Neuronal stem cell (in vitro differentiated cells): Measurements from ENCODE around the gene BUD23.
A peak's percentile ranks its signal among the peaks of the same experiment; 100 is the strongest.

Experiments
- DNase-seq: peaks from one replicate; pipeline ENCODE4 v3.0.0-alpha.2; 2013; ENCODE audit warnings: low spot score
- H2AFZ ChIP-seq: one replicate; pipeline ENCODE4 v1.6.1; 2013; ENCODE audit warnings: mild to moderate bottlenecking, low read length, inconsistent platforms
- H2AK5ac ChIP-seq: 2 replicates; pipeline ENCODE4 v1.6.1; 2013; ENCODE audit warnings: low read depth, mild to moderate bottlenecking, inconsistent platforms, low read length, moderate library complexity, mixed read lengths
- H2BK120ac ChIP-seq: 2 replicates; pipeline ENCODE4 v1.6.1; 2013; ENCODE audit warnings: low read depth, mild to moderate bottlenecking, inconsistent platforms, low read length, moderate library complexity, mixed read lengths
- H2BK12ac ChIP-seq: one replicate; pipeline ENCODE4 v1.6.1; 2013; ENCODE audit warnings: low read length, inconsistent platforms
- H2BK15ac ChIP-seq: 2 replicates; pipeline ENCODE4 v1.6.1; 2013; ENCODE audit warnings: mild to moderate bottlenecking, low read length, inconsistent platforms, mixed read lengths
- H2BK5ac ChIP-seq: one replicate; pipeline ENCODE4 v1.6.1; 2013; ENCODE audit warnings: inconsistent platforms, mild to moderate bottlenecking, low read length, moderate library complexity
- H3K14ac ChIP-seq: one replicate; pipeline ENCODE4 v1.6.1; 2013; ENCODE audit warnings: low read length, inconsistent platforms
- H3K18ac ChIP-seq: 2 replicates; pipeline ENCODE4 v1.6.1; 2013; ENCODE audit warnings: low read length, inconsistent platforms
- H3K23ac ChIP-seq: 2 replicates; pipeline ENCODE4 v1.6.1; 2013; ENCODE audit warnings: low read depth, mild to moderate bottlenecking, mixed read lengths, low read length, inconsistent platforms; ENCODE audit not compliant: poor library complexity
- H3K27ac ChIP-seq: replicated peaks from 3 replicates; pipeline ENCODE4 v1.5.1; 2013; ENCODE audit warnings: low read length, inconsistent platforms
- H3K27me3 ChIP-seq, 3 experiments: 2 replicates each; pipeline ENCODE4 v1.6.1; 2013; ENCODE audit warnings: low read length in 3 of 3, mild to moderate bottlenecking in 2 of 3, inconsistent platforms in 1 of 3, low read depth in 1 of 3, mixed read lengths in 1 of 3, moderate library complexity in 1 of 3; ENCODE audit not compliant: control insufficient read depth in 3 of 3, insufficient read depth in 3 of 3
- H3K36me3 ChIP-seq, 2 donors: replicated peaks in 1 of 2; 2 replicates each; pipeline ENCODE4 v1.6.1; 2013; ENCODE audit warnings: low read length in 2 of 2; ENCODE audit not compliant: control insufficient read depth in 2 of 2, insufficient read depth in 2 of 2
- H3K4ac ChIP-seq: 2 replicates; pipeline ENCODE4 v1.6.1; 2013; ENCODE audit warnings: inconsistent platforms, mild to moderate bottlenecking, low read length, moderate library complexity
- H3K4me1 ChIP-seq, 2 donors: 1 replicate in 1 of 2; 2 replicates in 1 of 2; pipeline ENCODE4 v1.6.1; 2013; ENCODE audit warnings: low read length in 2 of 2, low read depth in 1 of 2; ENCODE audit not compliant: control insufficient read depth in 2 of 2, insufficient read depth in 1 of 2
- H3K4me2 ChIP-seq: one replicate; pipeline ENCODE4 v1.6.1; 2013; ENCODE audit warnings: mild to moderate bottlenecking, low read length, inconsistent platforms; ENCODE audit not compliant: insufficient read depth, poor library complexity, severe bottlenecking
- H3K4me3 ChIP-seq, 2 donors: 2 replicates each; pipeline ENCODE4 v1.5.1; 2013; ENCODE audit warnings: low read length in 2 of 2, mild to moderate bottlenecking in 2 of 2, inconsistent platforms in 1 of 2, moderate library complexity in 1 of 2
- H3K79me1 ChIP-seq: one replicate; pipeline ENCODE4 v1.6.1; 2013; ENCODE audit warnings: low read depth, mild to moderate bottlenecking, inconsistent platforms, low read length, moderate library complexity
- H3K9ac ChIP-seq: one replicate; pipeline ENCODE4 v1.6.1; 2013; ENCODE audit warnings: mild to moderate bottlenecking, low read depth, low read length, inconsistent platforms; ENCODE audit not compliant: poor library complexity
- H3K9me3 ChIP-seq, 2 donors: replicated peaks in 1 of 2; 2 replicates each; pipeline versions ENCODE3 to v1.6.1; 2013; ENCODE audit warnings: low read length in 2 of 2, mild to moderate bottlenecking in 2 of 2, inconsistent platforms in 1 of 2, low read depth in 1 of 2, mixed read lengths in 1 of 2, moderate library complexity in 1 of 2; ENCODE audit not compliant: control insufficient read depth in 2 of 2, insufficient read depth in 1 of 2
- H4K8ac ChIP-seq: one replicate; pipeline ENCODE4 v1.6.1; 2013; ENCODE audit warnings: low read depth, mild to moderate bottlenecking, inconsistent platforms, low read length, moderate library complexity
- H4K91ac ChIP-seq: one replicate; pipeline ENCODE4 v1.6.1; 2013; ENCODE audit warnings: low read length, low read depth, mild to moderate bottlenecking, inconsistent platforms; ENCODE audit not compliant: poor library complexity
- WGBS, 2 donors: extraction: QIAGEN DNeasy Blood & Tissue Kit; methylation state at CpG; one replicate each; pipeline ENCODE4 v1.1.7; 2013; ENCODE audit warnings: missing lambda C conversion rate in 2 of 2, mixed read lengths in 1 of 2; ENCODE audit not compliant: insufficient read length in 2 of 2, insufficient replicate concordance in 1 of 2; ENCODE audit errors: extremely low coverage in 2 of 2; 5-methylcytosine and 5-hydroxymethylcytosine counted together

Gene BUD23

DNA sequence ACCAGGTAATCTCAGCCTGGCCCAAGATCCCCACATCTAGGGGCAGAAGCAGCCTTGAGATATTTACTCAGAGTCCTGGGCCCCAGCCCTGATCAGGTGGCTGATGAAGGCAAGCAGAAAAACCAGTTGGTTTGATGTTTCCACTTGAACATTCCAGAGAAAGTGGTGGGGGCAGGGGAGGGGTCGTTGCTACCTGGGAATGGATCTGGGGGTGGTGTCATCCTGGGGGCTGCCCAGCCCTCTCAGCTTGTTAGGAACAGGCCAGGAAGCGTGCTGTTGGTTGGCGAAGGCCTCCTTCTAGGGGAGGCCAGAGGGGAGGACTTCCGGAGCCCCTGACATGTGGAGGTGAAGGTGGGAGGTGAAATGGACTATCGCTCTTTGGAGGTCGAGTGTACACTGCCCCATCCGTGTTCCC, 58.9 kb downstream of the BUD23 start:
- Histone ChIP-seq H3K18ac (peak overlapping the region; percentile 98), H4K8ac (peak overlapping the region; percentile 32), H3K23ac (peak overlapping the region; percentile 81), H3K4me1 (peaks cover 24 to 29% of the 10 kb centered on the region in 2 donors), H2BK15ac (peak overlapping the region; percentile 65), H3K36me3 (peaks cover 2 to 3% of the 10 kb centered on the region in 2 donors), H3K79me1 (peaks cover 4% of the 10 kb centered on the region), H2BK5ac (peak overlapping the region; percentile 99), H2BK12ac (peak overlapping the region; percentile 99), H3K9ac (no peak overlapping the region), H3K4ac (peak overlapping the region; percentile 81), H4K91ac (peak overlapping the region; percentile 47), H3K27ac (peak overlapping the region; percentile 77), H3K27me3 (no peaks in the 10 kb centered on the region), H3K4me2 (peak overlapping the region; percentile 45), H2AK5ac (peak overlapping the region; percentile 97), H3K9me3 (no peaks in the 10 kb centered on the region), H2BK120ac (peak overlapping the region; percentile 100), H2AFZ (peak overlapping the region; percentile 57), H3K14ac (peak overlapping the region; percentile 77), H3K4me3 (no peak overlapping the region)
- no CpG with 5 or more reads among the region's 7 CpGs for WGBS, 2 donors
- DNase-seq: no peak

GRCh38 chr7:73742753-73743641, 59.6 kb downstream of the BUD23 start:
- Histone ChIP-seq H2BK15ac (peak overlapping the region; percentile 65), H3K14ac (peak overlapping the region; percentile 77), H3K4me3 (peak overlapping the region in 1 of 2 donors; percentile 2), H3K27me3 (no peaks in the 10 kb centered on the region), H3K9ac (peak overlapping the region; percentile 73), H3K4me2 (peak overlapping the region; percentile 45), H3K18ac (peak overlapping the region; percentile 98), H3K23ac (peak overlapping the region; percentile 81), H4K8ac (peak overlapping the region; percentile 32), H2AK5ac (peak overlapping the region; percentile 97), H2BK120ac (peak overlapping the region; percentile 100), H2BK5ac (peak overlapping the region; percentile 99), H3K36me3 (no peaks in the 10 kb centered on the region), H2AFZ (peak overlapping the region; percentile 57), H3K9me3 (no peaks in the 10 kb centered on the region), H4K91ac (peak overlapping the region; percentile 47), H3K79me1 (no peaks in the 10 kb centered on the region), H2BK12ac (peak overlapping the region; percentile 99), H3K27ac (peak overlapping the region; percentile 96), H3K4me1 (peaks cover 22 to 24% of the 10 kb centered on the region in 2 donors), H3K4ac (peak overlapping the region; percentile 81)
- WGBS, 2 donors: no CpG with 5 or more reads among the region's 35 CpGs
- DNase-seq: peak; percentile 87

DNA sequence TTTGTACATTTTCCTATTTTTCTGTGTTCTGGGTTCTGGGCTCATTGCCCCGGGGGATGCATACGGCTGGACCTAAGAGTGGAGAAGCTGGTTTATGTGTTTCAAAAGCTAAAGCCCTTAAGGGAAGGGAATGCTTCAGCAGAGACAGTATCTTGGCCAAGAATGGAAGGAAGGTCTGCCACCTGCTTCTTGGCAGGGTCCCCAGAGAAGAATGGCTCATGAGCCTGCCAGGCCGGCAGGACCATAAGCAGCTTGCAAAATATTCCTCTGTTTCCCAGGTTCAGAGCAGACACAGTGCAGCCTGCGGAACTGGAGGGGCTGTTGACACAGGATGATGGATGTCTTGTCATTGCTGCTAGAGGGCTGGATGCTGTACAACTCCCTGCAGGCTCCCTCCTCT, 63.0 kb downstream of the BUD23 start:
- WGBS, 2 donors: no CpG with 5 or more reads among the region's 4 CpGs
- Histone ChIP-seq H3K14ac (no peak overlapping the region), H2BK5ac (peak overlapping the region; percentile 93), H2BK12ac (no peak overlapping the region), H2BK120ac (peak overlapping the region; percentile 26), H3K23ac (no peak overlapping the region), H4K8ac (no peak overlapping the region), H3K4me2 (no peak overlapping the region), H2AK5ac (peak overlapping the region; percentile 88), H3K9ac (no peak overlapping the region), H3K79me1 (no peaks in the 10 kb centered on the region), H3K9me3 (peaks cover 3 to 4% of the 10 kb centered on the region in 2 donors), H3K18ac (no peak overlapping the region), H3K27me3 (no peaks in the 10 kb centered on the region), H3K36me3 (no peaks in the 10 kb centered on the region), H2AFZ (peak overlapping the region; percentile 27), H4K91ac (peak overlapping the region; percentile 75), H3K4ac (no peak overlapping the region), H3K27ac (no peak overlapping the region), H3K4me3 (no peak overlapping the region), H3K4me1 (peaks cover 20 to 22% of the 10 kb centered on the region in 2 donors), H2BK15ac (peak overlapping the region; percentile 54)
- no peak for DNase-seq
